IMR-90 (cell line): ENCODE data around the gene FN1. TPM values are rescaled to one million over a fixed set of nuclear protein-coding genes. Genes with fewer than 3 reads are reported as not detected.

Experiments
- ATAC-seq: fragments of 200-7000 bp; cut with Tn5 transposase; 2 replicates; pipeline ENCODE4 v1.9.1; 2020; ENCODE audit warnings: low read depth, mild to moderate bottlenecking, moderate library complexity
- BruUV-seq: library from RNA; stranded (reverse); fragments of 400-500 nt; replicated peaks from 2 replicates; lab custom pipeline; 2021; lab: Mats Ljungman, UMichigan
- CTCF ChIA-PET: fragments of 300-600 bp; formaldehyde crosslinking; extraction: SDS; loops from one replicate; lab custom pipeline; 2021; ENCODE audit warnings: antibody characterized with exemption; lab: Yijun Ruan, JAX
- POLR2A ChIA-PET: fragments of 300-600 bp; sonication (Branson Sonifier 250); formaldehyde crosslinking; loops from one replicate; lab custom pipeline; 2022; ENCODE audit warnings: antibody characterized with exemption; ENCODE audit not compliant: unreplicated experiment; lab: Charles Lee
- DNase-seq: peaks from one replicate; pipeline ENCODE4 v3.0.0; 2013
- H2AFZ ChIP-seq: replicated peaks from 2 replicates; pipeline ENCODE3; 2013; ENCODE audit warnings: low read length, mild to moderate bottlenecking; ENCODE audit not compliant: poor library complexity
- H2AK5ac ChIP-seq: 2 replicates; pipeline ENCODE4 v1.6.1; 2013; ENCODE audit warnings: low read depth, low read length, inconsistent platforms
- H2AK9ac ChIP-seq: replicated peaks from 2 replicates; pipeline ENCODE3; 2013; ENCODE audit warnings: mild to moderate bottlenecking, low read depth, low read length, moderate library complexity; ENCODE audit not compliant: poor library complexity
- H2BK120ac ChIP-seq: 2 replicates; pipeline ENCODE4 v1.6.1; 2013; ENCODE audit warnings: low read depth, low read length, inconsistent platforms
- H2BK15ac ChIP-seq: 3 replicates; pipeline ENCODE4 v1.6.1; 2013; ENCODE audit warnings: low read depth, low read length, inconsistent platforms
- H2BK20ac ChIP-seq: 2 replicates; pipeline ENCODE4 v1.6.1; 2013; ENCODE audit warnings: low read depth, mild to moderate bottlenecking, inconsistent platforms, low read length, moderate library complexity
- H2BK5ac ChIP-seq: 2 replicates; pipeline ENCODE4 v1.6.1; 2013; ENCODE audit warnings: mild to moderate bottlenecking, low read depth, low read length, inconsistent platforms; ENCODE audit not compliant: poor library complexity, severe bottlenecking
- H3K14ac ChIP-seq: replicated peaks from 2 replicates; pipeline ENCODE4 v1.6.1; 2013; ENCODE audit warnings: low read depth, low read length, inconsistent platforms
- H3K18ac ChIP-seq: 2 replicates; pipeline ENCODE4 v1.6.1; 2013; ENCODE audit warnings: low read depth, low read length, control low read depth
- H3K23ac ChIP-seq: 2 replicates; pipeline ENCODE4 v1.6.1; 2013; ENCODE audit warnings: low read depth, low read length, inconsistent platforms
- H3K27ac ChIP-seq: 2 replicates; pipeline ENCODE4 v1.5.1; 2013; ENCODE audit warnings: mild to moderate bottlenecking, control low read depth, low read length; ENCODE audit not compliant: insufficient read depth
- H3K27me3 ChIP-seq: 2 replicates; pipeline ENCODE4 v1.6.1; 2013; ENCODE audit warnings: low read length; ENCODE audit not compliant: control insufficient read depth, insufficient read depth
- H3K36me3 ChIP-seq: 2 replicates; pipeline ENCODE4 v1.6.1; 2013; ENCODE audit warnings: low read length, mixed read lengths; ENCODE audit not compliant: control insufficient read depth, insufficient read depth
- H3K4ac ChIP-seq: 2 replicates; pipeline ENCODE4 v1.6.1; 2013; ENCODE audit warnings: low read depth, low read length, inconsistent platforms
- H3K4me1 ChIP-seq: 2 replicates; pipeline ENCODE4 v1.6.1; 2013; ENCODE audit warnings: low read length, mixed read lengths; ENCODE audit not compliant: control insufficient read depth, insufficient read depth
- H3K4me2 ChIP-seq: 2 replicates; pipeline ENCODE4 v1.6.1; 2013; ENCODE audit warnings: low read depth, mild to moderate bottlenecking, control low read depth, low read length, moderate library complexity
- H3K4me3 ChIP-seq: 2 replicates; pipeline ENCODE4 v1.5.1; 2013; ENCODE audit warnings: low read depth, mild to moderate bottlenecking, control low read depth, low read length, moderate library complexity; ENCODE audit not compliant: insufficient read depth
- H3K56ac ChIP-seq: 2 replicates; pipeline ENCODE4 v1.6.1; 2013; ENCODE audit warnings: low read length, inconsistent platforms; ENCODE audit not compliant: insufficient read depth; ENCODE audit errors: extremely low read depth
- H3K79me1 ChIP-seq, 2 experiments: 2 replicates each; pipeline ENCODE4 v1.6.1; 2013; ENCODE audit warnings: low read length in 2 of 2, inconsistent platforms in 1 of 2, low read depth in 1 of 2
- H3K9ac ChIP-seq: 2 replicates; pipeline ENCODE4 v1.6.1; 2013; ENCODE audit warnings: low read depth, low read length, control low read depth
- H3K9me1 ChIP-seq: 2 replicates; pipeline ENCODE4 v1.6.1; 2013; ENCODE audit warnings: low read length, inconsistent platforms; ENCODE audit not compliant: insufficient read depth
- H3K9me3 ChIP-seq: 2 replicates; pipeline ENCODE4 v1.6.1; 2013; ENCODE audit warnings: low read length; ENCODE audit not compliant: control insufficient read depth, insufficient read depth
- H4K20me1 ChIP-seq: 2 replicates; pipeline ENCODE4 v1.6.1; 2013; ENCODE audit warnings: low read length, inconsistent platforms; ENCODE audit not compliant: insufficient read depth
- H4K5ac ChIP-seq: 2 replicates; pipeline ENCODE4 v1.6.1; 2013; ENCODE audit warnings: mild to moderate bottlenecking, low read depth, low read length, control low read depth
- H4K8ac ChIP-seq, 2 experiments: 2 replicates each; pipeline ENCODE4 v1.6.1; 2013; ENCODE audit warnings: low read depth in 2 of 2, low read length in 2 of 2, control low read depth in 1 of 2, inconsistent platforms in 1 of 2
- H4K91ac ChIP-seq: 2 replicates; pipeline ENCODE4 v1.6.1; 2013; ENCODE audit warnings: low read depth, low read length, inconsistent platforms; ENCODE audit not compliant: insufficient read depth
- BHLHE40 ChIP-seq: fragments of 150-350 bp; IDR thresholded peaks from 2 replicates; pipeline ENCODE4 v1.6.1; 2016; ENCODE audit warnings: mild to moderate bottlenecking, low read depth, low read length
- CEBPB ChIP-seq: IDR thresholded peaks from 2 replicates; pipeline ENCODE4 v1.6.1; 2012; ENCODE audit warnings: low read depth, low read length, improper control_type of control experiment
- CHD1 ChIP-seq: IDR thresholded peaks from 2 replicates; pipeline ENCODE4 v1.6.1; 2012; ENCODE audit warnings: low read depth, low read length, improper control_type of control experiment
- FOS ChIP-seq: fragments of 150-350 bp; IDR thresholded peaks from 2 replicates; pipeline ENCODE4 v1.6.1; 2016; ENCODE audit warnings: low read depth, low read length
- MAFK ChIP-seq: IDR thresholded peaks from 2 replicates; pipeline ENCODE4 v1.6.1; 2012; ENCODE audit warnings: low read depth, low read length, improper control_type of control experiment
- NFE2L2 ChIP-seq: fragments of 150-350 bp; IDR thresholded peaks from 2 replicates; pipeline ENCODE4 v1.6.1; 2016; ENCODE audit warnings: low read depth, mild to moderate bottlenecking, low read length
- RAD21 ChIP-seq: IDR thresholded peaks from 2 replicates; pipeline ENCODE4 v1.6.1; 2012; ENCODE audit warnings: low read length, improper control_type of control experiment
- RCOR1 ChIP-seq: IDR thresholded peaks from 2 replicates; pipeline ENCODE4 v1.6.1; 2012; ENCODE audit warnings: mild to moderate bottlenecking, low read length, improper control_type of control experiment; ENCODE audit not compliant: insufficient replicate concordance
- RFX5 ChIP-seq: IDR thresholded peaks from 2 replicates; pipeline ENCODE4 v1.8.0; 2012; ENCODE audit warnings: low read depth, mild to moderate bottlenecking, low read length, moderate library complexity
- SMC3 ChIP-seq: fragments of 150-350 bp; IDR thresholded peaks from 2 replicates; pipeline ENCODE4 v1.6.1; 2016; ENCODE audit warnings: low read depth, mild to moderate bottlenecking, antibody characterized with exemption, low read length, moderate library complexity
- WGBS, 2 experiments: methylation state at CpG; one replicate each; pipeline versions ENCODE4 v1.1.5 to v1.1.7; 2013; ENCODE audit warnings: missing lambda C conversion rate in 2 of 2; ENCODE audit not compliant: insufficient read length in 1 of 2; ENCODE audit errors: extremely low coverage in 2 of 2; 5-methylcytosine and 5-hydroxymethylcytosine counted together
- dilution Hi-C: fragments of 300-500 bp; cut with HindIII; formaldehyde crosslinking; loops from one replicate; pipeline ENCODE4 v1.14.3; 2018; ENCODE audit warnings: low sequenced_read_pairs; ENCODE audit not compliant: unreplicated experiment
- in situ Hi-C: fragments of 300-500 bp; cut with MboI; formaldehyde crosslinking; loops from 3 replicates; pipeline ENCODE4 v1.14.3; 2019; ENCODE audit warnings: low sequenced_read_pairs, inconsistent platforms, mixed read lengths
- intact Hi-C: fragments of 100-400 bp; cut with micrococcal nuclease; formaldehyde crosslinking; loops from 2 replicates; pipeline ENCODE4 v1.10.0; 2022
- polyA plus RNA-seq, 3 experiments: library from polyadenylated mRNA; depleted of rRNA; stranded (reverse); fragments of >200 nt; gene quantifications; 2 replicates each; pipeline ENCODE4 v1.2.3, GENCODE V29; 2012; ENCODE audit warnings: low replicate concordance in 1 of 3
- total RNA-seq: library from RNA; depleted of rRNA; stranded (reverse); fragments of >200 nt; gene quantifications from 2 replicates; pipeline ENCODE4 v1.2.3, GENCODE V29; 2012
- TF ChIP-seq, protein P1 (sequence below): fragments of 150-350 bp; IDR thresholded peaks from 2 replicates; pipeline ENCODE4 v1.6.1; 2016; ENCODE audit warnings: low read depth, mild to moderate bottlenecking, low read length, moderate library complexity, borderline replicate concordance
- TF ChIP-seq, protein P2 (sequence below): conservative IDR thresholded peaks from 2 replicates; pipeline ENCODE4 v1.5.1; 2012; ENCODE audit warnings: mild to moderate bottlenecking, low read depth, low read length, improper control_type of control experiment

Gene FN1
- total and polyA plus RNA-seq, 2 of the 4 experiments (the other 2 are of a cell fraction), result 8,243 to 13,004 TPM

DNA sequence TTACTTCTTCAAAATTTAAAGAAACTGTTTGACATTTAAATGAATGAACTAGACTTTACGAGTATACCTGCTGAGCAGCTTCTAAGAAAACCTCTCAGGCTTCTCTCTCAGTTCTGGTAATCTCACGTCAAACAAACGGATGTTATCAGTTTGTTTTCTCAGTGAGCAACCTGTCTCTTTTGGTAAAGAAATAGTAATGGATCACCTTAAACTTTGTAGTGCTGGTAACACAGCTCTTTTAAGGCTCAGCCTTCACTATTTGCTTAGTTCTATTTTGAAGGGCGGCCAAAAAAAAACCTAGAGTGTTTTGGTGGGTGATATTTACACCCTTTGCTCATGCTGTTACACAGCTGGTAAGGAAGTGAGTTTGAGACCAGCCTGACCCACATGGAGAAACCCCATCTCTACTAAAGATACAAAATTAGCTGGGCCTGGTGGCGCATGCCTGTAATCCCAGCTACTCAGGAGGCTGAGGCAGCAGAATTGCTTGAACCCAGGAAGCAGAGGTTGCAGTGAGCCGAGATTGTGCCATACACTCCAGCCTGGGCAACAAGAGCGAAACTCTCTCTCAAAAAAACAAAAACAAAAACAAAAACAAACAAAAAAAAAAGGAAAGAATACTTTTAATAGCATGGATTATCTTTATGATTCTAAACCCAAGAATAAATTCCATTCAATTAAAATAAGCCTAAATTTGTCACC lies 15.9 kb downstream of the FN1 start:
- H2BK15ac ChIP-seq, result no peak overlapping the region
- no peak overlapping the region for H3K14ac ChIP-seq
- peak overlapping the region; percentile 66 for H2BK5ac ChIP-seq
- H3K9me3 ChIP-seq, result no peaks in the 10 kb centered on the region
- dilution Hi-C loops, result no loop called here
- peak overlapping the region; percentile 41; the same call in 1 of the 2 replicates for H4K5ac ChIP-seq
- no peak overlapping the region for H4K91ac ChIP-seq
- BruUV-seq, result no TSS peak
- ATAC-seq, result no peak
- H3K4me3 ChIP-seq, result no peak overlapping the region
- POLR2A ChIA-PET, result interaction anchor here (0.6 to 0.7 kb wide), 2 partner anchors 502 to 965 kb away, joined by 3 to 4 read pairs; no protein-coding TSS in a partner anchor
- H4K8ac ChIP-seq, result no peak overlapping the region
- no peak overlapping the region for H3K4ac ChIP-seq
- no peak for DNase-seq
- H2AFZ ChIP-seq, result no peak overlapping the region
- H2AK5ac ChIP-seq, result no peak overlapping the region
- H2BK120ac ChIP-seq, result no peak overlapping the region
- H2AK9ac ChIP-seq, result no peak overlapping the region
- peaks cover 15% of the 10 kb centered on the region for H3K4me1 ChIP-seq
- TF ChIP-seq BHLHE40 (no peak), SMC3 (no peak), RAD21 (no peak), RCOR1 (no peak), RFX5 (no peak), MAFK (no peak), CHD1 (no peak), NFE2L2 (no peak), FOS (no peak), CEBPB (no peak)
- TF ChIP-seq, protein P1, sequence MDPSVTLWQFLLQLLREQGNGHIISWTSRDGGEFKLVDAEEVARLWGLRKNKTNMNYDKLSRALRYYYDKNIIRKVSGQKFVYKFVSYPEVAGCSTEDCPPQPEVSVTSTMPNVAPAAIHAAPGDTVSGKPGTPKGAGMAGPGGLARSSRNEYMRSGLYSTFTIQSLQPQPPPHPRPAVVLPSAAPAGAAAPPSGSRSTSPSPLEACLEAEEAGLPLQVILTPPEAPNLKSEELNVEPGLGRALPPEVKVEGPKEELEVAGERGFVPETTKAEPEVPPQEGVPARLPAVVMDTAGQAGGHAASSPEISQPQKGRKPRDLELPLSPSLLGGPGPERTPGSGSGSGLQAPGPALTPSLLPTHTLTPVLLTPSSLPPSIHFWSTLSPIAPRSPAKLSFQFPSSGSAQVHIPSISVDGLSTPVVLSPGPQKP, result no peak
- TF ChIP-seq, protein P2, sequence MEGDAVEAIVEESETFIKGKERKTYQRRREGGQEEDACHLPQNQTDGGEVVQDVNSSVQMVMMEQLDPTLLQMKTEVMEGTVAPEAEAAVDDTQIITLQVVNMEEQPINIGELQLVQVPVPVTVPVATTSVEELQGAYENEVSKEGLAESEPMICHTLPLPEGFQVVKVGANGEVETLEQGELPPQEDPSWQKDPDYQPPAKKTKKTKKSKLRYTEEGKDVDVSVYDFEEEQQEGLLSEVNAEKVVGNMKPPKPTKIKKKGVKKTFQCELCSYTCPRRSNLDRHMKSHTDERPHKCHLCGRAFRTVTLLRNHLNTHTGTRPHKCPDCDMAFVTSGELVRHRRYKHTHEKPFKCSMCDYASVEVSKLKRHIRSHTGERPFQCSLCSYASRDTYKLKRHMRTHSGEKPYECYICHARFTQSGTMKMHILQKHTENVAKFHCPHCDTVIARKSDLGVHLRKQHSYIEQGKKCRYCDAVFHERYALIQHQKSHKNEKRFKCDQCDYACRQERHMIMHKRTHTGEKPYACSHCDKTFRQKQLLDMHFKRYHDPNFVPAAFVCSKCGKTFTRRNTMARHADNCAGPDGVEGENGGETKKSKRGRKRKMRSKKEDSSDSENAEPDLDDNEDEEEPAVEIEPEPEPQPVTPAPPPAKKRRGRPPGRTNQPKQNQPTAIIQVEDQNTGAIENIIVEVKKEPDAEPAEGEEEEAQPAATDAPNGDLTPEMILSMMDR, result no peak
- in situ Hi-C loops, result no loop called here
- peaks cover 20% of the 10 kb centered on the region for H3K9me1 ChIP-seq
- CTCF ChIA-PET, result no interaction called here
- H3K36me3 ChIP-seq, result peaks cover 63% of the 10 kb centered on the region
- H3K27me3 ChIP-seq, result no peaks in the 10 kb centered on the region
- H2BK20ac ChIP-seq, result no peak overlapping the region
- H3K18ac ChIP-seq, result no peak overlapping the region
- no peak overlapping the region; the same call in 1 of the 2 replicates for H3K4me2 ChIP-seq
- no peak overlapping the region for H3K27ac ChIP-seq
- no peak overlapping the region for H3K56ac ChIP-seq
- WGBS, 2 experiments, result no CpG with 5 or more reads among the region's 7 CpGs
- H3K23ac ChIP-seq, result no peak overlapping the region
- no peak overlapping the region for H3K9ac ChIP-seq
- peaks cover 30 to 50% of the 10 kb centered on the region in 2 experiments for H3K79me1 ChIP-seq
- H4K20me1 ChIP-seq, result peaks cover 40% of the 10 kb centered on the region; the same call in 1 of the 2 replicates
- intact Hi-C loops, result loop anchor here (5.0 kb wide), 1 partner anchor 33 kb away; no protein-coding TSS in a partner anchor
